ENCODE results near the gene KPNA3. TPM values are rescaled to one million over a fixed set of nuclear protein-coding genes. Genes with fewer than 3 reads are reported as not detected.

The KPNA3 gene
- total RNA-seq, 1 experiment from 2014 or later = 49.7 TPM

DNA sequence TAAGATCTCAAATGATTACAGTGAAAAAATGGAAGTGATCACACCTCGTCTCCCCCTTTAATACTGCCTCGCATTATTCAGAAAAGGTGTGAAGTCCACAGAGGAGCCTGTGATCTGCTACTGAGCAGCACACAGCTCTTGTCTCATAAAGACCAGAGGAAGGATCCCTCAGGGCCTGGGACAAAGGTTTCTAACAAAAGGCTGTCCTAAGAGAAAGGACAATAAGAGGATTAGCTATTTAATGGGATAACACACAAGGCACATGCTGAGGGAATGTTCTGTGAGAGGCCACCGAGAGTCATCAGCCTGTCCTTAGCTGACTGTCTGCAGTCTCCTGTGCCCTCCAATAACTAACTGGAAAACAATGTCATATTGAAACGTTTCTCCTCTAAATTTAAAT is 127.9 kb downstream of the KPNA3 start:
- H4K8ac ChIP-seq (replicated peaks; ENCODE audit: insufficient read length, low read depth, low read length) = no peak overlapping the region
- no peaks in the 10 kb centered on the region for H3K4me1 ChIP-seq (ENCODE audit: insufficient read depth, low read length)
- Mint-ChIP-seq H3K27me3 (ENCODE audit: low read depth) (no peaks in the 10 kb centered on the region; the same call in 1 of the 2 replicates), H3K9me3 (no peaks in the 10 kb centered on the region; a peak in 1 of 5 replicates), H3K4me3 (no peak overlapping the region), H3K36me3 (ENCODE audit: insufficient read depth in 1 of 3, low read depth in 3 of 3) (peaks cover 57 to 68% (median 59%) of the 10 kb centered on the region in 3 experiments), H3K4me1 (peaks cover 5 to 8% of the 10 kb centered on the region in 2 experiments), H3K27ac (no peak overlapping the region)
- H3K18ac ChIP-seq (ENCODE audit: insufficient read length, low read depth, low read length) = no peak overlapping the region
- H2BK15ac ChIP-seq (ENCODE audit: low read depth, low read length) = no peak overlapping the region
- no peak overlapping the region for H3K14ac ChIP-seq (ENCODE audit: insufficient read depth, low read length)
- no peak overlapping the region for H4K91ac ChIP-seq (ENCODE audit: insufficient read length, low read depth, low read length)
- DNase-seq = no peak
- H2BK120ac ChIP-seq (ENCODE audit: low read depth, low read length, poor library complexity, severe bottlenecking) = no peak overlapping the region
- no peaks in the 10 kb centered on the region for H4K20me1 ChIP-seq (ENCODE audit: control insufficient read depth, insufficient read depth, insufficient read length)
- H3K23ac ChIP-seq (ENCODE audit: insufficient read length, low read depth, low read length) = no peak overlapping the region
- H3K4me2 ChIP-seq (ENCODE audit: insufficient read depth, insufficient read length, low read length) = no peak overlapping the region
- no peaks in the 10 kb centered on the region for H3K27me3 ChIP-seq (ENCODE audit: insufficient read depth, low read length)
- no peaks in the 10 kb centered on the region for H3K23me2 ChIP-seq (ENCODE audit: insufficient read length, low read depth, low read length, poor library complexity, severe bottlenecking)
- no peak overlapping the region for H3T11ph ChIP-seq (ENCODE audit: low read length)
- H2AFZ ChIP-seq (ENCODE audit: low read length) = no peak overlapping the region
- TF ChIP-seq, protein P1, sequence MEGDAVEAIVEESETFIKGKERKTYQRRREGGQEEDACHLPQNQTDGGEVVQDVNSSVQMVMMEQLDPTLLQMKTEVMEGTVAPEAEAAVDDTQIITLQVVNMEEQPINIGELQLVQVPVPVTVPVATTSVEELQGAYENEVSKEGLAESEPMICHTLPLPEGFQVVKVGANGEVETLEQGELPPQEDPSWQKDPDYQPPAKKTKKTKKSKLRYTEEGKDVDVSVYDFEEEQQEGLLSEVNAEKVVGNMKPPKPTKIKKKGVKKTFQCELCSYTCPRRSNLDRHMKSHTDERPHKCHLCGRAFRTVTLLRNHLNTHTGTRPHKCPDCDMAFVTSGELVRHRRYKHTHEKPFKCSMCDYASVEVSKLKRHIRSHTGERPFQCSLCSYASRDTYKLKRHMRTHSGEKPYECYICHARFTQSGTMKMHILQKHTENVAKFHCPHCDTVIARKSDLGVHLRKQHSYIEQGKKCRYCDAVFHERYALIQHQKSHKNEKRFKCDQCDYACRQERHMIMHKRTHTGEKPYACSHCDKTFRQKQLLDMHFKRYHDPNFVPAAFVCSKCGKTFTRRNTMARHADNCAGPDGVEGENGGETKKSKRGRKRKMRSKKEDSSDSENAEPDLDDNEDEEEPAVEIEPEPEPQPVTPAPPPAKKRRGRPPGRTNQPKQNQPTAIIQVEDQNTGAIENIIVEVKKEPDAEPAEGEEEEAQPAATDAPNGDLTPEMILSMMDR (conservative IDR thresholded peaks at IDR 0.05) = no peak
- no peak overlapping the region for H3K56ac ChIP-seq (ENCODE audit: insufficient read length, low read depth, low read length)
- H2BK20ac ChIP-seq (ENCODE audit: low read depth, low read length, poor library complexity, severe bottlenecking) = no peak overlapping the region
- H2BK5ac ChIP-seq (ENCODE audit: insufficient read length, low read length) = no peak overlapping the region
- H3K9me3 ChIP-seq (ENCODE audit: control insufficient read depth, low read depth, low read length) = no peaks in the 10 kb centered on the region
- H3K4ac ChIP-seq (ENCODE audit: low read depth, low read length) = no peak overlapping the region
- H2BK12ac ChIP-seq (ENCODE audit: insufficient read length, low read depth, low read length) = no peak overlapping the region
- WGBS (ENCODE audit: extremely low coverage, insufficient read length, low lambda C conversion rate) = no CpG with 5 or more reads among the region's 4 CpGs
- no peak overlapping the region for H2AK5ac ChIP-seq (ENCODE audit: insufficient read length, low read length)
- no peaks in the 10 kb centered on the region for H3K79me1 ChIP-seq (ENCODE audit: insufficient read depth, low read depth, low read length, poor library complexity, severe bottlenecking)
- H4K5ac ChIP-seq (ENCODE audit: insufficient read length, low read depth, low read length) = no peak overlapping the region
- no peaks in the 10 kb centered on the region for H3K79me2 ChIP-seq (ENCODE audit: insufficient read depth, low read length)
- no peak overlapping the region for H3K27ac ChIP-seq (ENCODE audit: insufficient read length, low read depth, low read length)
- H3K9ac ChIP-seq (ENCODE audit: extremely low read depth, insufficient read length, low read length) = no peak overlapping the region
